Left renal pelvis (tissue), 4 donors: ENCODE data around the gene NPPC. TPM values are rescaled to one million over a fixed set of nuclear protein-coding genes. Genes with fewer than 3 reads are reported as not detected.
"Not testable (repeated sequence)": the region's sequence is repeated elsewhere in the genome, so short reads cannot be mapped to it uniquely, and the experiment has no call there.

ENCODE experiments used
- DNase-seq, 4 donors: peaks; one replicate each; pipeline ENCODE4 v3.0.0-alpha.2; 2013; ENCODE audit warnings: low read depth in 4 of 4, low spot score in 3 of 4
- polyA plus RNA-seq, 4 donors: library from polyadenylated mRNA; unstranded; fragments of 120-200 nt; gene quantifications; one replicate each; pipeline ENCODE4 v1.2.1, GENCODE V29; 2013; ENCODE audit not compliant: insufficient read length in 4 of 4

NPPC gene
- polyA plus RNA-seq, 4 donors: 0.16 to 1.5 (median 0.34) TPM

DNA sequence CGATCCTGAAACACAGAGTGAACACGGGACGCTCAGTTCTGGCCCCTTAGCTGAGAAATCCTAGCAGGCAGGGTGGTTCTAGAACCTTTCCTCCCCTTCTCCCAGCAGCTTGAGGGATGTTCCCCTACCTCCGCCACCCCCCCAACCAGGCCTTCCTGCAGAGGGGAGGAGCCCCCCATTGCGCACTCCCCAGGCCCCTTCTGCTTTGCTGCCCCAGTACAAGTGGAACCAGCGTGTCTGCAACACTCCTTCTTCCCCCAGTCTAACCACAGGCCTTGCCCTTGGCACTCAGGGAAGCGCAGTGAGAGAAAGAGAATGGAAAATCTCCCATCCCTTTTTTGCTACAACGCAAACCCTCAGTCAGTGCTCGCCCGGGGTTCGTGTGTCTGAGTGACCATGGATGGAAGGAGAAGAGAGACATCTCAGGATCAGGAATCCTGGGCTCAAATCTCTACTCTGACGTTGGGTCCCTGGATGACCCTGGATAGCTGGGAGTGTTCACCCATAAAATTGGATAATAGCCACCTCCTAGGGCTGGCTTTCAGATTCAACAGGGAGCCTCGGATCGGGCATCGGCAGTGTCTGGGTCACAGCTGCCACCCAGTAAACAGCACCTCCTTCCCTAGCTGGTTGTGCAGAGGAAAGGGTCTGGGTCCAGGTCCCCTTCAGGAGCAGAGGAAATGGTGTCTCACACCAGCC lies 3.7 kb downstream of the NPPC start:
- no peak for DNase-seq

DNA sequence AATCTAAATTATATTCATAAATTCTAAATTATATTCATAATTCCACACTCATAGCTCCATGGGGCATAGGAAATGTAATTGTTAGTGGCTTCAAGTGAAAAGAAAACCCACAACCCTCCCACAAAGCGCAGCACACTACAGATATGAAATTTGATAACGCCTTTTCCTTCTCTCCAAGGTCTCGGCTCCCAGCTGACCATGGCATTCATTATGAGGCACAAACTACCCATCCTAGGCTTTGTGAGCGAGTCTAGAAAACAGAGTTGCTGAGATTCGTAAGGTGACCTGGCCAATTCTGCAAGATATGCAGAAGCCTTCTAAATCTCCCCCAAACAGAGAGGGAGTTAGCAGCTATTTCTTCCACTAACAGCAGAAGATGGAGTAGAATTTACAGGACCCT lies 5.4 kb downstream of the NPPC start:
- no peak for DNase-seq

DNA sequence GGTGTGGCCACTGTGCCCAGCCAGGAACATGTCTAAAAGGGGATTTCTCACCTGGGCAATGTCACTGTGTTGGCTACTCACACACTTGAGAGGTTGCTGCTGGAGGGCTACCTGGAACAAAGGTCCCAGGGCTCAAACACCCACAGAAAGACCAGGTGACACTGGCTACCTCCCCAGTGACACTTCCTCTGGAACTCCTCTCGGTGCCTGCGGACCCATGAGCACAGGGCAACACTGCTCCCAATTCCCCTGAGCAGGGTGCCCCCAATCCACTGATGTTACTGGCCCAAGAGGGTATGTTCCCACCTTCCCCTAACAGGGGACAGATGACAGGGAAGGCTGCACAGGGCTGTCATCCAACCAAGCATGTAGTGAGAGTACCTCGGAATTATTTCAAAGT lies 5.8 kb downstream of the NPPC start:
- DNase-seq: no peak

DNA sequence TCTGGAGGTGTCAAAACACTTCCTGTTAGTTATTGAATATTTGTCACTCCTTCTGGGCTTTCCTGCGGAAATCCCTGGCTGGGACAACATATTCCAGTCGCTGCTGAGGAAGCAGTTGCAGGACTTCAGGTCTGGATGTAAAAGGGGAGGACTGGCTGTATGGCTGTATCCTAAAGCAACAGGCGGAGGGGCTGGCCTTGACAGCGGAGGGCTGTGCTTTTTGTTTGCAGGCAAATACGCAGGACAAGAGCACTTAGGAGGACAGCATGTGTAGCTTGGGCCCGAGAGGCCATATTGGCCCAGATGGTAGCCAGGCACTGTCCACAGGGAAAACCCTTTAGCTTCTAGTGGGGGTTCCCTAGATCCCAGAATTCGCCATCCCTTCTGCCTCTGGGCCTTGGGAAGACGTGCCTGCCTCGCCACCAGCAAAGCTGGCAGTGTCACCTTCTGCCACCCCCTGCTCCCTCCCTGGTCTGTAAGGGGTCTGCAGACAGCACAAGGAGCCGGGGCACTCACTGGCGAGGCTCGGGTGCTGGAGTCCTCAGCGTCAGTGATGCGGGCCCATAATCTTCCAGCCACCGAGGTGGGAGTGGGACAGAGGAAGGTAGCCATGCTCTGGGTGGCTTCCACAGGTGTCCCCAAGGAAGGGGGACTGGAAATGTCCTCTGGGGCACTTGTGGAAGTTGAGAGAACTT lies 6.7 kb downstream of the NPPC start:
- DNase-seq: no peak

DNA sequence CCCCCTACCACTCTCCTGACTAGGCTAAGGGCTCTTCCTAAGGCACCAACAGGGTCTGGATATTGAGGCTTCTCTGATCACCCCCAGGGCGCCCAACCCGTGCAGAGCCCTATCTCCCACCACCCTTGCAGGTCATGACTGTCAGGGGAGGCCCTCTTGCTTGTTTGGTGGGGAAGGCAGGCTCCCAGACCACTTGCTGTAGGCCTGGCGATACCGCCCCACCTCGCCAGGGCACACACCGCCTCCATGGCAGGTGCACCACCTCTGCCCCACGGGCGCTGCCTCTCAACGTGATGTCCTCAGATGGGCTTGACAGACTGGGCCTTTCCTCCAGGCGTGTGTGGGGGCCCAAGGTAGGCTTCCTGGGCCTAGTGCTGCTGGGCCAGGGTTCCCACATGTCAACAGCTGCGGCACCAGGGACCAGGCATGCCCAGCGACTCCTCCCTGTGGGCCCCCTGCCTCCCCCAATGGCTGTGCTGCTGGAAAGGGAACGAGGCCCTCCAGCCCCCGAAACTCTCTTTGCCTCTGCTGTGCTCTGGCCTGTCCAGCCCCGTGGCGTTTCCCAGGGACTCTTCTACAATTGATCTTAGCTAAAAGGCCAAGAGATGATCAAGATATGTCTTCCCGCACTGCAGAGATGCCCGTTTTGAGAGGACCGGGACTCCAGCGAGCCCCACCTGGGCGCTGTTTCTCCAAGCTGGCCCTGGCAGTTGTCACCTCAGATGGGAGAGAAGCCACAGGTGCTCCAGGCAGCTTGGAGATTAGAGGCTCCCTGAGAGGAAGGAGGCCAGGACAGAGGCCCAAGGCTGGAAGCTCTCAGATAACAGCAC lies 7.5 kb downstream of the NPPC start:
- no peak for DNase-seq

DNA sequence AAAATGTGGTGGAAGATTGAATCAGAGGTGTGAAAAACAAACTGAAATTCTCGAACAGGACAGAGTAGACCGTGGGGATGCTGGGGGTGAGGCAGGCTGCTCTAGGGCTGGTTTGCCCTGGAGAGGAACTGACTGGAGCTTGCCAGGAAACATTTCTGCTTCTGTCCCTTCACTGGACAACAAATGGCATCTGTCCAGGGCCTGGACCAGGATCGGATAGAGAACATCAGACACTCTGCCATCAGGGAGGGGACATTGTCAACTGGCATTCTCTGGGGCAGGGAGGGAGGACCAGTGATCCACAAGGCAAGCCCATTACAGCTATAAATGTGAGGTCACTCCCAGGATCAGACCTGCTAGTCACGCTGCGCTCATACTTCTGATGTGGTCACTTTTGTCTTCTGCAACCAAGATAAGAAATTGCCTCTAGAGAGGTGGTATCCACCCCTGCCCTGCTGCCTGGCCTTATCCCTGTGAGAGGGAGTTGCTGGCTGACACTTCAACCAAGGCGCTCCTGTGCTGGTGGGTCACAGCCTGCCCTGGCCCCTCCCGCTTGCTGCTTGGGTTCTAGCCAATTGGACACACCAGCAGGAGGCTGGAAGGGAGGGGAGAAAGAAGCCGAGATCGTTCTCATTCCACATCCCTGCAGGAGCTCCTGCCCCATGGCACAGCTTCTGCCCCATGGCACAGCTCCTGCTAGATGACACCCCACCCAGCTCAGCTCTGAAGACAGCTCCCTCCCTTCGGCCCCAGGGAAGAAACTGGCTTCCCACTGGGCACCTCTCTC lies 8.7 kb downstream of the NPPC start:
- no peak for DNase-seq

DNA sequence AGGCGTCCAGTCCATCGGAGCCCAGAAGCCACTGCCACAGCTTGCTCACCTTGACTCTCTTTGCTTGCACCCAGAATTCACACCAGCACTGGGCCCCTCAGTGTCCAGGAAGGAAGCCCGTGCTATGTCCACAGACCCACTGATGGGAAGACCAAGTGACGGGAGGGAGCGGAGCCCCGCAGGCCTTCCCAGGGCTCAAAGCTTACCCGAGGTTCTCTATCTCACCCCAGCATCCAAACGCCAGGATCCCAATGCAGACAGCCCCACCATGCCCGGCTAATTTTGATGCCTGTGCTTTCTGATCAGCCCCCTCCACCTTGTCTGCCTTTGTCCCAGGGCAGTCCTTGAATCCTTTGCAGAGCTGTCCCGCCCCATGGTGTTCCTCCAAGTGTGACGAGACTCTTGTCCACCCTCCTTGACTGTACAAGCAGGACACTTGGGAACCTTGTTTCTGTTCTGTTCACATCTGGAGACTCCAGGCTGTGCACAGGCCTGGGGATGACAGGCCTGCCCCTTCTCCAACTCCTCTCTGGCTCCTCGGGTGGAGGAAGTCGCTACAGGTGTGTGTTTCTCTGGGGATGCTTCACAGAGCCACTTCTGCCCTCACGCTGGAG lies 12.0 kb downstream of the NPPC start:
- no peak for DNase-seq

DNA sequence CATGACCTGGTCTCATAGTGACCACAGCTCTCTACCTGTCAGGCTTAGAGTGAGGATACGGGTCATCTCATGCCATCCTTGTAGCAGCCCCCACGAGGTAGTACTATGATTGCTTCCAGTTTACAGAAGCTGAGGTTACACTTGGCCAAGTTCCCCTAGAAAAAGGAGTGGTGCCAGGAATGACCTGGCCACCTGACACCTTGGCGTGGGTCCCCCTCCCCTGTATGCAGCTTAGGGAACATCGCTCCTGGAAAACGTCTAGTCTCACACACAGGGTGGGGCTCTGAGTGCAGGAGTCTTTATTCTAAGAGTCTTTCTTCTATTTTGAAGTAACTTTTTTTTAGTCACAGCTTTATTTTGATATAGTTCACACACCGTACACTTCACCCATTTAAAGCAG lies 14.8 kb downstream of the NPPC start:
- DNase-seq: no peak

DNA sequence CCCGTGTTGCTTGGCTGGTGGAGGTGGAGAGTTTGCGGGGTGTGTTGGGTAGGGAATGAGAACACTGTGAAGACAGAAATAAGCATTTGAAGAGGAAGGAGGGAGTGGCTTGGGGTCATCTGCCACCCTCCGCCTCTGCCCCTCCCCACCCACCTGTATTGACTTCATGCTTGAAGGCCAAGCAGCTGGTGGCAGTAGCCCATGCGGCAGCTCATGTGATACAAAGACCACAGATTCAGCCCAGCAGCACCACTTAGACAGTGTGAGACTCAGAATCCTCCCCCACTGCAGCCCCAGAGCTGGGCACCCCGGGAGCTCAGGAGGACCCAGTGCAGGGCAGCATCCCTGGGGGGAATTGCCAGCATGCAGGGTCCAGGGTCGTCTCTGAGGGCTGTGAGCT lies 15.4 kb downstream of the NPPC start:
- DNase-seq: no peak

DNA sequence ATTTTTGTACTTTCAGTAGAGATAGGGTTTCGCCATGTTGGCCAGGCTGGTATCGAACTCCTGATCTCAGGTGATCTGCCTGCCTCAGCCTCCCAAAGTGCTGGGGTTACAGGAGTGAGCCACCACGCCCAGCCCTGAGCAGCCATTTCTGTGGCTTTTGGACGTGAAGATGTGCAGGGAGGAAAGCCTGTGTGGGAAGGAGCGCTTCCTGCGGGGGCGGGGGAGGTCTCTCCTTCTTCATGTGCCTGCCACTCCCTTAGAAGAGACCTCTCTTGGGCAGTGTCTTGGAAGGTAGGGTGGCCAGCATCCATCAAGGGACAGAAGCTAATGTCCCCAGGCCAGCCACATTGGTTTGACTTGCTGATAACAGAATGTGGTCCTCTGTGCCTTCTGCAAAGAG lies 16.0 kb downstream of the NPPC start:
- DNase-seq: not testable (repeated sequence)

DNA sequence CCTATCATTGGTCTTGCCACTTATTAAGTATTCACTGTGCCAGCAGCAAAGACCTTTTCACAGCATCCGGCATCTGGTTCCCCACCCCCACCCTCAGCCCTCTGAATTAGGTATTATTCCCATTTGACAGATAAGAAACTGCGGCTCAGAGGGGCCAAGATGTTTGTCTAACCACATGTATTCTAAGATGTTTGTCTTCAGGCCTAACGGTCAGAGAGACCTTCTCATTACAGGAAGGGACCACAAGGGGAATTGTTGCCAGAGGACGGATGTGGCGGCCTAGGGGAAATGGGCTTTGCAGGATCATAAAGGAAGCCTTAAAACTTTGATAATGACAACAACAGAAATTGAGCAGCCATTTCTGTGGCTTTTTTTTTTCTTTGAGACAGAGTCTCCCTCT lies 16.6 kb downstream of the NPPC start:
- DNase-seq: no peak

DNA sequence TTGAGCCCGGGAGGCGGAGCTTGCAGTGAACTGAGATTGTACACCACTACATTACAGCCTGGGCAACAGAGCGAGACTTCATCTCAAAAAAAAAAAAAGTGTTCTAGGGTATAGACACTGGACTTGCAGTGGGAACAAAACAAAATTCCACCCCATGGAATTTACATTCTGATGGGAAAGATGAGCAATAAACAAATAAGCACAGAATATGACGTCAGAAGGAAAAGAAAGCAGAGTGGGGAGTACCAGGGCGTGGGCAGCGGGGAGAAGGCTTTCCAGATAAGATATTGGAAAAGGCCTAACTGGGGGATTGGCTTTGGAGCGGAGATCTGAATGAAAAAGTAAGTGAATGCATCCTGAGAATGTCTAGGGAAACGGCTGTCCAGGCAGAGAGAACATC lies 17.6 kb downstream of the NPPC start:
- no peak for DNase-seq

DNA sequence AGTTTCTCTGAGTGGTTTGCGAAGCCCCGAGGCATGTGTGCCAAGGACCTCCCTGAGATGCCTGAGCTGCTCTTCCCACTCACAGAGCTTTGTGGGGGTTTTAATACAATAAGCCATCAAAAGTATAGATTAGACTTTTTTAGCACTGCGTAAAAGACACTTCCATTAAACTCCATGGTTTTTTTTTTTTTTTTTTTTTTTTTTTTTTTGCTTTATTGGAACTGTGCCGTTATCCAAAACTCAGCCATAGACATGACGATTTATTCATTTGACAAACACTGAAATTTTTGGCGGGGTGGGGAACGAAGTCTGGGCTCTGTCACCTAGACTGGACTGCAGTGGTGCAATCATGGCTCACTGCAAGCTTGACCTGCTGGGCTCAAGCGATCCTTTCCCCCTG lies 18.4 kb downstream of the NPPC start:
- DNase-seq: no peak

DNA sequence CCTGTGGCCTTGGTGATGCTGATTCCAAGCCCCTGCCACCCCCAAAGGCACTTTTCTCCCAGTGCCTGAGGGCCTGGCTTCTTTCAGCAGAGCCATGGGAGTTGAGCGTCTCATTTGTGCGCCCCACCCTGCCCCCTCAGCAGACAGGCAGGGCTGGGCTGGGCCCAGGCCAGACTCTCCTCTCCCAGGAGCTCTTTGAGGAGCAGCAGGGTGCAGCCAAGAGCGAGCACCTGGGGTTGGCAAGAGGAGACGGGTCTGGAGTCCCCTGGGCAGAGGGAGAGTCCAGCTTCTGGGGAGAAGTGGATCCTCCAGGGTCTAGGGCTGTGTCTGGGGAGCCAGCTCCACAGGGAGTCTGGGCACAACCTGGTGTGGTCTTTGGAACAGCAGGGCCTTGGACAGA lies 21.2 kb downstream of the NPPC start:
- DNase-seq: no peak

DNA sequence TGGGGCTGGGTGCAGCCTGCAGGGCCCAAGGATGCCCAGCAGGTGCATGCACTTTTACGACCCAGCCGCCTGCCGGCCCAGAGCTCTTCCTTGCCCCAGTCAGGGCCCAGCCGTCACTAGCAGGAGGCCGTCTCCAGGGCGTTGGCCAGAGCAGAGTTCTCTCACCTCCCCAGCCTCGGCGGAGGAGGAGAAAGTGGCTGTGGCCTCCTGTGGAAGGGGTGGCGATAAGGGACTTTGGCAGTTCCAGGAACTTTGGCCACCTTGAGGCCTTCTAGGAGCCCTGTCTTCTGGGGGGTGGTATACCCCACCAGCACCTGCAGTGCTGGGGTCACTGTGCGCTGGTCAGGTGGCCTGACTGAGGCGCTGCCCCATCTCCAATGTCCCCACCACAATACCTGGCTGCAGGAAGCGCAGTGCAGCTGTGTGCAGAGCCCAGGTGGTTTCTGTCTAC lies 22.0 kb downstream of the NPPC start:
- no peak for DNase-seq

DNA sequence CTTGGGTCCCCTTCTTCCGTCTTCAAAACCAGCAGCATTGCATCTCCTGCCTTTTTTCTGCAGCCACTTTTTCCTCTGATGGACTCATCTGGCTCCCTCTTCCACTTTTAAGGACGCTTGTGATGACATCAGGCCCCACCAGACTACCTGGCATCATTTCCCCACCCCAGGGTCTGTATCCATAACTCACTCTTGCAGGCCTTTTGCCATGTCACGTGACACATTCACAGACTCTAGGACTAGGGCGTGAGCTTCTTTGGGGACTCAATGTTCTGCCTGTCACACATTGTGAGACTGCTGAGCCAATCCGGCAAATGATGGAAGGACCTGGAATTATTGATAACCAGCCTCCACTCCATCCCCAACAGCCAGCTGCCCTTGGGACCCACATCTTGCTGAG lies 23.6 kb downstream of the NPPC start:
- no peak for DNase-seq

DNA sequence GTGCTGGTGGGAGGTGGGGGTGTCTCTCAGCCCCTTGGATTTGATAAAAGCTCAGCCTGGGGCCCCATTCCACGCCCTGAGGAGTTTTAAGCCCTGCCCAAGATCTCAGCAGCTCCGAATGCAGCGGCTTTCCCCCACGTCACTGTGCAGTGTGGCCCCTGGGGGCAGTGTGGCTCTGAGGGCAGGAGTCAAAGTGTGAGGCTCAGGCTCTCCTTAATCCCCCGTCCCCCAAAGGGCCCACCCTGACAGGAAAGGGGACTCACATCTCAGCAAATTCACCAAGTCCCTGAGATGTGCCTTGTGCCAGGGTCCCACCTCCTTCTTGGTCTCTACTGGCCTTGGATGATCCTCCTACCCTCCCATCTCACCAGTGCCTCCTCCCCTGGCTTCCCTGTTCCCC lies 25.2 kb downstream of the NPPC start:
- no peak for DNase-seq

DNA sequence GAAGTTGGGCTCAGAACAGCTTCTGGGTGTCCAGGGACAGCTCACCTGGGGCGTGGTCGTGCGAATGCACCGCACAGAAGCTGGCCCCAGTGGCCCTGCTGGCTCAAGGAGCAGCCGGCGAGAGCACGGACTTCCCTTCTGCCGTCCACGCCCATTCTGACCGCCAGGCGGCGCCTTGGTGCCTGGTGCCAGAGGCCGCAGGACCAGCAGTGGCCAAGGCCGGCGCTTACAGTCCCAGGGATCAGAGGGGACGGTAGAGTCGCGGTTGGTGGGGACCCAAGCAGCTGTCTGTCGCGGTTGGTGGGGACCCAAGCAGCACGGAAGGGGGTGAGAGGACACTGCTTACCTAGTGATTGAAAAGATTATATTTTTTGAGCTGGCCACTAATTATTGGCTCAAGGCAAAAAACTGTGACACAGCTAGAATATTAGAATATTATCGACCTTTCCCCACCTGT lies 25.7 kb downstream of the NPPC start:
- peak in 1 of 4 donors; percentile 34 for DNase-seq

DNA sequence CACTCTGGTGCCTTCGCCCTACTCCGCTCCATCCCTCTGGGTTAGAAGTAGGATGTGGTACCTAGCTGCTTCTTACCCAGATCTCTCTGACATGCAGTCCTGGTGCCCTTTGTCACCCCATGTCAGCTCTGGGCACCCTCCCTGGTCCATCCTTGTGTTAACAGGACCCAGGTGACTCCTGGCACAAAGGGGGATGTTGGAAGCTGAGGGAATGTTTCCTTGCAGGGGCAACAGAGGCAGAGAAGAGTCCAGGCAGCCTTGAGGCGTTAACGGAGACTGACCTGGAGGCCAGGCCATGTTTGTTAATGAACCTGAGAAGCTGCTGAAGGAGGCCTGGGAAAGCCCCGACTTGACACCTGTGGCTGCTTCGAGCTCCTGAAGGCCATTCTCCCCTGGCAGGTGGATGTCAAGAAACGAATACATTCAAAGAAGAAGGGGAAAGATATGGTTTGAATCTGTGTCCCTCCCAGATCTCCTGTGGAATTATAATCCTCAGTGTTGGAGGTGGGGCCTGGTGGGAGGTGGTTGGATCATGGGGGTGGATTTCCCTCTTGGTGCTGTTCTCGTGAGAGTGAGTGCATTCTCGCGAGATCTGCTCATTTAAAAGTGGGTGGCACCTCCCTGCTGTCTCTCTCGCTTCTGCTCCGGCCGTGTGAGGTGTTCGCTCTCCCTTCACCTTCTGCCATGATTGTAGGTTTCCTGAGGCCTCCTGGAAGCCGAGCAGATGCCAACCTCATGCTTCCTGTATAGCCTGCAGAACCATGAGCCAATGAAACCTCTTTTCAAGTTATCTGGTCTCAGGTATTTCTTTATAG lies 31.4 kb downstream of the NPPC start:
- DNase-seq: no peak
